Breast epithelium (tissue), 3 donors: ENCODE measurements around the gene KLHL8.

ENCODE experiments used
- CTCF ChIP-seq, 3 donors: fragments of 450-650 bp; IDR thresholded peaks; one replicate each; pipeline ENCODE4 v1.5.1; 2016 to 2017; ENCODE audit warnings: antibody characterized with exemption in 3 of 3, mild to moderate bottlenecking in 3 of 3, moderate library complexity in 3 of 3
- POLR2A ChIP-seq: fragments of 450-650 bp; IDR thresholded peaks from one replicate; pipeline ENCODE4 v1.6.1; 2016; ENCODE audit warnings: antibody characterized with exemption, mild to moderate bottlenecking, moderate library complexity
- POLR2AphosphoS5 ChIP-seq, 3 donors: sonication (generic); formaldehyde crosslinking; IDR thresholded peaks; one replicate each; pipeline ENCODE4 v1.6.1; 2017; ENCODE audit warnings: antibody characterized with exemption in 3 of 3

DNA sequence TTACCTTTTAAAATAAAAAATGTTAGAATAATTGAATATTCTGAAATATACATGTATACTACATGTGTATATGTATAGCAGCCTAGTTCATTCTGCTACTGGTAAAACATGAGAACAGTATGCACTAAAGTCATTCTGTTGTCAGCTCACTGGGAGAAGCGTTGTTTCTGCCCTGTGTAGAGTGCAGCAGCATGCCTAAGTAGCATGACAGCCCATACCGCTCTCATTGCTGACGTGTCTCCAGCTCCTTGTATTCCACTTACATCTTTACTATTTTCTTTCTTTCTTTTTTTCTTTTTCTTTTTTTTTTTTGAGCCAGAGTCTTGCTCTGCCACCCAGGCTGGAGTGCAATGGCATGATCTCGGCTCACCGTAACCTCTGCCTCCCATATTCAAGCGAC, 90.7 kb downstream of the KLHL8 start:
- TF ChIP-seq CTCF (IDR thresholded peaks at IDR 0.05) (no peak), POLR2AphosphoS5 (IDR thresholded peaks at IDR 0.05) (no peak), POLR2A (no peak)
